A549 (cell line): Measurements from ENCODE around the gene ENTPD2. TPM values are rescaled to one million over a fixed set of nuclear protein-coding genes. Genes with fewer than 3 reads are reported as not detected.

ENCODE experiments used
- ATAC-seq, 2 experiments: fragments of 200-7000 bp in 1 of 2; fragments of >200 bp in 1 of 2; cut with Nextera tagmentation in 1 of 2; cut with Tn5 transposase in 1 of 2; 3 replicates each; pipeline versions ENCODE4 v1.8.0 to v1.9.1; 2018 to 2020; ENCODE audit warnings: mild to moderate bottlenecking in 1 of 2, moderate library complexity in 1 of 2
- CTCF ChIA-PET: fragments of 300-600 bp; sonication (Branson Sonifier 250); formaldehyde crosslinking; extraction: SDS; loops from one replicate; lab custom pipeline; 2021; ENCODE audit warnings: antibody characterized with exemption, inconsistent platforms; lab: Yijun Ruan, JAX
- POLR2A ChIA-PET: fragments of 350-600 bp; formaldehyde crosslinking; extraction: SDS; loops from one replicate; lab custom pipeline; 2021; ENCODE audit warnings: antibody characterized with exemption, inconsistent platforms; lab: Yijun Ruan, JAX
- DNase-seq, 2 experiments: peaks; one replicate each; pipeline versions ENCODE4 v3.0.0 to v3.0.0-alpha.2; 2011 to 2016; ENCODE audit warnings: low read depth in 1 of 2, low spot score in 1 of 2
- FAIRE-seq: peaks from 2 replicates; lab custom pipeline; 2011; peaks lifted over from hg19 to GRCh38; lab: Jason Lieb, UNC
- H3K27ac ChIP-seq, 2 experiments: fragments of >200 bp; sonication (Bioruptor Twin); formaldehyde crosslinking; 3 replicates each; pipeline ENCODE4 v1.5.1; 2016 to 2017
- H3K4me1 ChIP-seq: fragments of >200 bp; sonication (Bioruptor Twin); formaldehyde crosslinking; 3 replicates; pipeline ENCODE4 v1.6.1; 2016
- H3K4me2 ChIP-seq: fragments of >200 bp; sonication (Bioruptor Twin); formaldehyde crosslinking; 3 replicates; pipeline ENCODE4 v1.6.1; 2016
- H3K4me3 ChIP-seq: fragments of >200 bp; sonication (Bioruptor Twin); formaldehyde crosslinking; 3 replicates; pipeline ENCODE4 v1.5.1; 2016
- H3K9me3 ChIP-seq: fragments of >200 bp; sonication (Bioruptor Twin); formaldehyde crosslinking; 3 replicates; pipeline ENCODE4 v1.6.1; 2016
- ATOH8 ChIP-seq: fragments of 250-450 bp; sonication (Bioruptor Pico); IDR thresholded peaks from 2 replicates; pipeline ENCODE4 v1.5.0; 2020; ENCODE audit warnings: low read depth, mild to moderate bottlenecking, moderate library complexity
- CBX8 ChIP-seq: fragments of 200-600 bp; sonication (generic); IDR thresholded peaks from 2 replicates; pipeline ENCODE4 v1.6.1; 2016
- CTCF ChIP-seq: fragments of >200 bp; sonication (Bioruptor Twin); formaldehyde crosslinking; IDR thresholded peaks from 3 replicates; pipeline ENCODE4 v1.5.1; 2016
- E2F6 ChIP-seq: IDR thresholded peaks from 2 replicates; pipeline ENCODE4 v1.6.1; 2012; ENCODE audit warnings: low read depth, borderline replicate concordance
- HOXB13 ChIP-seq: fragments of 250-450 bp; sonication (Bioruptor Pico); IDR thresholded peaks from 2 replicates; pipeline ENCODE4 v1.5.0; 2020; ENCODE audit warnings: low read depth, mild to moderate bottlenecking, moderate library complexity
- HOXB5 ChIP-seq: fragments of 250-450 bp; sonication (Bioruptor Pico); IDR thresholded peaks from 2 replicates; pipeline ENCODE4 v1.5.0; 2020; ENCODE audit warnings: mild to moderate bottlenecking, moderate library complexity
- JUN ChIP-seq, 2 experiments: fragments of >200 bp; sonication (Bioruptor Twin); formaldehyde crosslinking; IDR thresholded peaks; 2 replicates in 1 of 2; 3 replicates in 1 of 2; pipeline ENCODE4 v1.6.1; 2016 to 2017
- KDM5A ChIP-seq: fragments of 200-600 bp; sonication (generic); IDR thresholded peaks from 2 replicates; pipeline ENCODE4 v1.6.1; 2016; ENCODE audit warnings: antibody characterized with exemption, mild to moderate bottlenecking
- MAX ChIP-seq: IDR thresholded peaks from 2 replicates; pipeline ENCODE4 v1.6.1; 2012
- POLR2A ChIP-seq: IDR thresholded peaks from 2 replicates; pipeline ENCODE4 v1.6.1; 2012; ENCODE audit warnings: mild to moderate bottlenecking, low read length
- RAD21 ChIP-seq, 2 experiments: fragments of >200 bp in 1 of 2; sonication (Bioruptor Twin) in 1 of 2; formaldehyde crosslinking in 1 of 2; IDR thresholded peaks in 1 of 2; conservative IDR thresholded peaks in 1 of 2; 2 replicates in 1 of 2; 3 replicates in 1 of 2; pipeline ENCODE4 v1.6.1; 2012 to 2018; ENCODE audit warnings: inconsistent platforms in 1 of 2
- REST ChIP-seq: fragments of 200-600 bp; sonication (generic); IDR thresholded peaks from 2 replicates; pipeline ENCODE4 v1.6.1; 2016; ENCODE audit warnings: antibody characterized with exemption, mild to moderate bottlenecking, moderate library complexity
- RFX5 ChIP-seq: fragments of 450-650 bp; IDR thresholded peaks from 2 replicates; pipeline ENCODE4 v1.7.1; 2014; ENCODE audit warnings: antibody characterized with exemption, mild to moderate bottlenecking, moderate library complexity
- RNF2 ChIP-seq: fragments of 200-600 bp; sonication (generic); IDR thresholded peaks from 2 replicates; pipeline ENCODE4 v1.6.1; 2016; ENCODE audit warnings: low read depth, mild to moderate bottlenecking, antibody characterized with exemption, moderate library complexity, borderline replicate concordance
- SMC3 ChIP-seq: fragments of >200 bp; sonication (Bioruptor Twin); formaldehyde crosslinking; IDR thresholded peaks from 3 replicates; pipeline ENCODE4 v1.6.1; 2018; ENCODE audit warnings: inconsistent platforms
- SREBF2 ChIP-seq: fragments of 450-650 bp; IDR thresholded peaks from 2 replicates; pipeline ENCODE4 v1.6.1; 2014; ENCODE audit warnings: mild to moderate bottlenecking, moderate library complexity
- USF2 ChIP-seq: fragments of 450-650 bp; IDR thresholded peaks from 2 replicates; pipeline ENCODE4 v1.6.1; 2014; ENCODE audit warnings: antibody characterized with exemption
- ZSCAN20 ChIP-seq: fragments of 250-450 bp; sonication (Bioruptor Pico); IDR thresholded peaks from 2 replicates; pipeline ENCODE4 v1.8.0; 2022; ENCODE audit warnings: mild to moderate bottlenecking, moderate library complexity
- WGBS: methylation state at CpG from one replicate; pipeline ENCODE4 v1.1.6; 2017; ENCODE audit errors: missing lambda C conversion rate; 5-methylcytosine and 5-hydroxymethylcytosine counted together
- polyA plus RNA-seq, 4 experiments: library from polyadenylated mRNA; depleted of rRNA in 3 of 4; stranded (reverse); fragments of >200 nt; fragmentation: RNase III in 1 of 4; extraction: RNeasy Plus Mini Kit Qiagen cat#74134 plus additional on column Dnase treatment in 1 of 4; gene quantifications; 2 replicates in 3 of 4; 3 replicates in 1 of 4; pipeline ENCODE4 v1.2.3, GENCODE V29; 2011 to 2017

Gene ENTPD2
- polyA plus RNA-seq, 2 of the 4 experiments (the other 2 are of a cell fraction), result 0.75 to 1.2 TPM

GRCh38 chr9:137048655-137049543 is 5.0 kb downstream of the ENTPD2 start:
- ATAC-seq (no peak), DNase-seq (no peak), FAIRE-seq (no peak)
- no peak overlapping the region for H3K4me2 ChIP-seq
- H3K4me3 ChIP-seq, result no peak overlapping the region
- H3K9me3 ChIP-seq, result no peaks in the 10 kb centered on the region
- ChIA-PET CTCF (interaction anchor here (0.7 to 15.7 kb wide), 24 partner anchors 9 to 234 kb away, joined by 3 to 656 read pairs (median 6); partner anchors contain the start of genes DPP7, FUT7, MAN1B1 and PAXX), POLR2A (interaction anchor here (0.6 to 1.3 kb wide), 3 partner anchors 11 to 38 kb away, joined by 3 to 5 read pairs (median 5); partner anchors contain the start of gene MAN1B1)
- WGBS, result 85% methylated on average over 23 of the region's 72 CpGs
- peaks cover 23% of the 10 kb centered on the region for H3K4me1 ChIP-seq
- H3K27ac ChIP-seq, result no peak overlapping the region
- TF ChIP-seq ATOH8 (CRISPR knock-in tag) (no peak), CBX8 (no peak), KDM5A (no peak), E2F6 (no peak), RNF2 (no peak), RFX5 (no peak)

GRCh38 chr9:137046088-137046787 is 7.6 kb downstream of the ENTPD2 start, which contains the start of gene NPDC1:
NPDC1 (minus strand) TSS chr9:137046177; CDS start chr9:137045989, 188 bp downstream.
- Histone ChIP-seq H3K4me3 (peak within 1 kb of the TSS; percentile 71), H3K9me3 (no peaks in the 10 kb centered on the region), H3K4me2 (peak within 1 kb of the TSS; percentile 98), H3K4me1 (peaks cover 15% of the 10 kb centered on the region), H3K27ac (peak within 1 kb of the TSS; percentile 77 to 92)
- WGBS, result 2% methylated on average over 33 of the region's 57 CpGs
- CTCF ChIA-PET, result interaction anchor here (0.6 to 15.7 kb wide), 50 partner anchors 11 to 415 kb away, joined by 3 to 656 read pairs (median 4); partner anchors contain the start of genes AJM1, C8G, CLIC3 and FBXW5
- FAIRE-seq (no peak), DNase-seq (peak; percentile 83 to 94), ATAC-seq (peak; percentile 68 to 76)
- POLR2A ChIA-PET, result interaction anchor here (0.8 to 1.4 kb wide), 7 partner anchors 17 to 194 kb away, joined by 3 to 7 read pairs (median 3); partner anchors contain the start of genes ABCA2, MAN1B1, SAPCD2 and TUBB4B
- TF ChIP-seq REST (peak; percentile 95), RFX5 (0 out of 2 replicates have a peak, but pooled peaks have one; percentile 24), SMC3 (peak; percentile 84), SREBF2 (no peak), RAD21 (conservative IDR thresholded peaks at IDR 0.05 in 1 of 2, IDR thresholded peaks at IDR 0.05 in 1 of 2) (peak; percentile 71 to 77), JUN (IDR thresholded peaks at IDR 0.05) (peak in 1 of 2 experiments; percentile 13; a peak in 1 of 5 replicates), E2F6 (peak; percentile 67), USF2 (no peak), HOXB13 (peak; percentile 10; the same call in 1 of the 2 replicates), HOXB5 (no peak), CBX8 (no peak), ZSCAN20 (no peak), MAX (peak; percentile 50), CTCF (peak; percentile 70), POLR2A (peak; percentile 60)
